Islet precursor cell (in vitro differentiated cells): Measurements from ENCODE around the gene CTNNA2.
A peak's percentile ranks its signal among the peaks of the same experiment; 100 is the strongest.

Experiments
- DNase-seq: peaks from one replicate; pipeline ENCODE4 v3.0.0-alpha.2; 2018

Gene CTNNA2

GRCh38 chr2:80527119-80527518, 1014.3 kb downstream of the CTNNA2 start:
- no peak for DNase-seq

DNA sequence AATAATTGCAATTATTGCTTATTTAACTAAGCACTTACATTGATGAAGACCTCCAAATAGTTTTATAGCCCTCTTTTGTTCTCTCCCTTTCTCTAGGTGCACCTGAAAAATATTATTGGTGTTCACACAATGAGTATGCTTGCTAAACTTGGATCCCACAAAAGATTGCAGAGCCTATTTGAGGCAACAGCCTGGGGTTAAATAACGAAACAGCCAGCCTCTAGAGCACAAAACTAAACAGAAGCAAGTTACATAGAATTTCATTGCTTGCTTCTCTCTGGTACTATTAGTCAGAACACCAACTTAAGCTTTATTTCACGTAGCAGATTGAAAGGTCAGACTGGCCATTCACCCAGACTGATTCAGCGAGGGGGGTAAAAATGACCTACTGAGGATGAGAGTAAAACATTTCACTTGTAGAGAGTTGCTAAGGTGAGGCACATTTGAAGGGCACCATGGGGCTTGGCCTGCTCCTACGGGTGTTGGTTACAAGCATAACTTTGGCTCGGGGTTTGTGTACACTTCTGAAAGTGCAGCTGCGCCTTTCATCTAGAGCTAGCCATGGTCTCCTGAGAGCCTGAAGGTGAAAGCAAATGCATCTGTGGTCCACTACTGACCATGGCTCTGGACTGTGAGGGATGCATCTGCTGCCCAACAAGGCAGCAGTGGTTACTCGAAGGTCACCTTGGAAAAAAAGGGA, 1016.8 kb downstream of the CTNNA2 start:
- DNase-seq = no peak

- DNase-seq = no peak
These were observed 1017.7 kb downstream of the CTNNA2 start for GRCh38 chr2:80530442-80531064.

- no peak for DNase-seq
These were observed 1018.5 kb downstream of the CTNNA2 start for GRCh38 chr2:80531319-80531718.

- peak; percentile 62 for DNase-seq
These were observed 1032.8 kb downstream of the CTNNA2 start for GRCh38 chr2:80545420-80546210.

DNA sequence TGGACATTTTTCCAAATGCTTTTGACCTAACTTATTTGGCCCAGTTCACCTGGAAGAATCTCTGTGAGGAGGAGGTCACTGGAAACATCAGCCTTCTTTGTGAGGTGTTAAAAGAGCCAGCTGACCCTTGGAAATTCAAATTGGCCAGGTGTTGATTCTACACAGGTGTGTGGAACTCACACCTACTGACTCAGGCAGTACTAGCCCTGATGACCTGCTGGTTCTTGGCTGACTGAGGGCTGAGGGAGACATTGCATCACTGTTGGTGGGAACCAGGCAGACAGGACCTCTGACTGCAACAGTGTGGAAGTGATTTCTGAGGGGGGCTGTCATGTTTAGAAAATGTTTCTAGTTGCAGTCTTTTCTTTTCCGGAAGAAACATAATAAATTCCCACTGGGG, 1033.9 kb downstream of the CTNNA2 start:
- no peak for DNase-seq

DNA sequence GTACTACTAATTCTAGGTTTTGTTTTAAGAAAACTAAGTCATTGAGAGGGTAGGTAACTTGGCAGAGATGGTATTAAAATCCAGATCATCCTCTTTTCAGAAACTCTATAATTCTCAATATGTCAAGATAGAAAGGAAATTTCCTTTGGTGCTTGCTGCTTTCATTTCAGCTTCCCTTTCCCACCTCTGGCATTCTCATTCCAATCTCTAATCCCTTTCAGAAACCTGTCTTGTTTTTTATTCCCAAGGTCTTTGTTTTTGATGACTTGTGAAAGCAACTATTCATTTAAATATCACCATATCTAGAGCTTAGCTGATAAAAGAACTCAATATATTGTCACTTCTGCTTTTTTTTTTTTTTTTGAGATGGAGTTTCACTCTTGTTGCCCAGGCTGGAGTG, 1034.5 kb downstream of the CTNNA2 start:
- DNase-seq = no peak

DNA sequence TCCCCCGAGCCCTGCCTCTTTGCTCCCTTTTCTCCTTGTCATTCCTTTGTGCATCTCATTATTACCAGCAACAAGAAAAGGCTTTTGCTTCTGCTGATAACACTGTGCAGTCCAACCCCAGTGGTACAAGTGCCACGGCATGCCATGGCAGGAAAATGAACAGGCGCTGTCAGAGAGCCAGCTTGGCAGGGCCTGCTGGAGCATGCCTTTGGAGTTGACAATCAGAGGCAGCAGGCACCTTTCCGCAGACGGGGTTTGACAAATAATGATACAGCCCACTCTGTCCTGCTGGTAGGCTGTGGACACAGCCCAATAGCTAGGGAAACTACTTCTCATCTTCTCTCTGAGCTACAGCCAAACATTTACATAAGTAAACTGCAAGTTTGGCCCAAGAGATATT, 1035.6 kb downstream of the CTNNA2 start:
- DNase-seq = no peak

DNA sequence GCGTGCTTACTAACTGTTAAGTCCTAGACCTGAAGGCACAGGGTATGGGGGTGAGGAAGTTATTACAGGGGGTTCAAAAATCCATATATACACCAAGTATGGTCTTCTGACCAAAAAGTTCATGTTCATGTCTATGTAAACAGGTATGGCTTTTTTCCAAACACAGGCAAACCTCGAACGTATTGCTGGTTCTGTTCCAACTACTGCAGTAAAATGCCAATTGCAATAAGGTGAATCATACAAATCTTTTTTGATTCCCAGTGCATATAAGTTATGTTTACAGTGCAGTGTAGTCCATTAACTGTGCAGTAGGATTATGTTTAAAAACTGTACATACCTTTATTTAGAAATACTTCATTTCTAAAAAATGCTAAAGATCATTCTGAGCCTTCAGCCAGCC, 1037.0 kb downstream of the CTNNA2 start:
- DNase-seq = no peak

DNA sequence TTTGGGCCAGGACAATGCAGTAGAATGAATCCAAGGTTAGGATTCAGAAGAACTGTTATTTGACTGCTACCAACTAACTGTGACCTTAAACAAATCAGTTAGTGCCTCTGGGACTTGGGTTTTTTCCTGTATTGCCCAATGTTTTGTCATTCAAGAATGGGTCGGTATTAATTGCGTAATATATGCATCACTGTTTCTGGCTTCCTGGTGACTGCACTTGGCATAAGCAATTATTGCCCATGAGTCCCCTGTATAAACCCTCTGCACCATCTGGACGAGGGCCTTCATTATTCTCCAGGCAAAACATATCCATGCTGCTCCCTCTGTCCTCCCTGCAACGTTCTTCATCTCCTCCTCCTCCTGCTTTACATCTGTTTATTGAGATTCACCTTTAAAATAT, 1047.5 kb downstream of the CTNNA2 start:
- no peak for DNase-seq

GRCh38 chr2:80568011-80568410, 1055.2 kb downstream of the CTNNA2 start:
- no peak for DNase-seq

GRCh38 chr2:80573167-80573566, 1060.3 kb downstream of the CTNNA2 start:
- no peak for DNase-seq

DNA sequence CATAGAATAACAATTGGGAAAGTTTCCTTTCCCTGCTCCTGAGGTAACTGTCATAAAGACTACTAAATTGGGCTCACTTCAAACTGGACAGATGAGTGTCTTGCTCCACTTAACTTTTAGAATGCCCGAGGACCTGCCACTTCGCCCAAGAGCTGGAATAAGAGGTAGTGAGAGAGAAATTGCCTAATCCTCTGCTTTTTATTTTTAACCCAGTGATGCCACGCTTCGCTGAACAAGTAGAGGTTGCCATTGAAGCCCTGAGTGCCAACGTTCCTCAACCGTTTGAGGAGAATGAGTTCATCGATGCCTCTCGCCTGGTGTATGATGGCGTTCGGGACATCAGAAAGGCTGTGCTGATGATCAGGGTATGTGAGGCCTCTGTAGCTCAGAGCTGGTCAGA, 1061.1 kb downstream of the CTNNA2 start:
- no peak for DNase-seq

DNA sequence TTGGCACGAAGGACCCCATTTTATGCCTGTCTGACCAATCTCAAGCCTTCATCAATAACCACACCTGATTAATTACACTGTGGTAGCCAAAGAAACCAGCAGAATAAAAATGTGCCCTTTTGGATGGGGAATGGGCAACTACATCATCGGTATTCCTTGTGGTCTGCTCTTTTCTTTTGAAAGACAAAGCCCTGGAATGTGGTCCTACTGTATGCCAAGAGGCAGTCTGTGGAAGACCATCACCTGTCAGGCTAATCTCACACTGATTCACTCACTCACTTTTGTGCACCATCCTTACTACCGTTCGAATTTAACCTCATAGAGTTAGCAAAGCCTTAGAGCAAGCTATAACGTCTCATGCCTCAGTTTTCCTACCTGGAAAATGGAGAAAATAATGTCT, 1066.9 kb downstream of the CTNNA2 start:
- DNase-seq = no peak

GRCh38 chr2:80591233-80591632, 1078.4 kb downstream of the CTNNA2 start:
- DNase-seq = no peak

- no peak for DNase-seq
These were observed 1079.3 kb downstream of the CTNNA2 start for GRCh38 chr2:80592106-80592505.

GRCh38 chr2:80610108-80610507, 1097.3 kb downstream of the CTNNA2 start:
- no peak for DNase-seq

- DNase-seq = no peak
These were observed 1108.8 kb downstream of the CTNNA2 start for GRCh38 chr2:80621656-80622055.

- DNase-seq = no peak
These were observed 1111.2 kb downstream of the CTNNA2 start for GRCh38 chr2:80624062-80624461.

GRCh38 chr2:80634590-80634989, 1121.7 kb downstream of the CTNNA2 start:
- DNase-seq = no peak

DNA sequence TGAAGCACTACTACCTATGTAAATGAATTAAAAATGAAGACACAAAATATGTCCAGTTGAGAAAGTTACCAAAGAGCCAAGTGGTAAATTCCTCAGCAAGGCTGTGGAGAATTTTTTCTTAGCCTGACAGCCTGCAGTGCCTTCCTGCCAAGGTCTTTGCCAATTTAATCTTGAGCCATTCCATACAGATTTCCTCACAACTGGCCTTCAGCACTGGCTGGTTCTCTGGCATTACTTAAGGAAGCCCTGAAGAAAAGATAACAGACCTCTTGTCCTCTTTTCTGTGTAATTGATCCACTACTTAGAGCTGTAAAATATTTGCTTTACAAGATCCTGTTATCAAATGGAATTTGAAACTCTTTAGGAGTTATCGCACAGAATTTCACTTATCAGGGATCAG, 1125.9 kb downstream of the CTNNA2 start:
- DNase-seq = no peak

DNA sequence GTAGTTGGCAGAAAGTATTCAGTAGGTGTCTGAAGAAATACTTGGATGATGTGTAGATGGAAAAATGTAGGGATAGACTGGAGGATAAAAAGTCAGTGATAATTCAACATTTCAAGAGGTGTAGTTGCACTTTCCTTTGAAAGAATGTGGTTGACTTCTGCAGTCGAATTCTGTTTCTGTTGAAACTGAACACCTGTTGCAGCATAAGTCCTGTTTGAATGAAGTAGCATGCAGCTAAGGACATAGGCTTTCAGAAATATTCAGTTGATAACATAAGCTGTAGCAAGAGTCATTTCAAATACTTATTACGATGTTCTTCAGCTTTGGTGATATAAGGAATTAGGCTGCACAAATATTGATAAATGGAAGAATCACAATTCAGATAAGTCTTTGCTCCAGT, 1129.6 kb downstream of the CTNNA2 start:
- no peak for DNase-seq

GRCh38 chr2:80643598-80643997, 1130.7 kb downstream of the CTNNA2 start:
- DNase-seq = no peak

GRCh38 chr2:80651435-80651834, 1138.6 kb downstream of the CTNNA2 start:
- no peak for DNase-seq
